ENCODE data around the gene SLC24A3. TPM values are rescaled to one million over a fixed set of nuclear protein-coding genes. Genes with fewer than 3 reads are reported as not detected.

SLC24A3 gene
- total RNA-seq, 1 donor from 2014 or later = 0.21 TPM

DNA sequence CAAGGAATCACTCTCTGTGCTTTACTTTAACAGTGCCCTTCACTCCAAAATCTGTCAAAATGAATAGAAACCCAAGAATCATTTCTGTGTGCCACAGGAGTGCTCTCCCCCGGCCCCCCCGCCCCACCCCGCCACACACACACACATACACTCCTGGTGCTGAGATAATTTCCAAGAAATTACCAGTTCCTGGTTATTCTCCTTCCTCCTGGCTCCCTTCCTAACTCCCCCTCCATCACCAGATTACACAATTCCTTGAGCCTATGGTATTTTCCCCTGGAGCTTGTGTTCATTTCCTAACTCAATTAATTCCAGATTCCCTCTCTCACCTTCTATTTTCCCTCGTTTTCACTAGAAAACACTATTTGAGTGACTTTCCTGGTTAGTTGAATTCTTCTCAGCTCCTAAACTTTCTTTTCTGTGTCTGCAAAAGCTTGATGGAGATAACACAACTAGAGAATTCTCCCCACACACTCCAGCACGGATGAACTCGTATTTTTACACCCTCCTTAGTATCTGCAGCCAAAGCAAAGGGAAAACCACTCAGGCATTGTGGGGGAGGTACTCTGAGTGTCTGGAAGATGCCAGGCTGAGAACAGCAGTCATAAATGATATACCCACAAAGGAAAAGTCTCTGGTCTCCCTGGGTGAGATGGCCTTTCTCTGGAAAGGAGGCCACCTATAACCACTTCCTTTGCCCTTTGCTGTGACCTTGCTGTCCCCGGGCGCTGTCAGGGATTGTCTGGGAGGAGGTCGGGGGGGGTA lies 1.9 kb upstream of the SLC24A3 start:
- Histone ChIP-seq H3K4me3 (no peak overlapping the region), H3K4me2 (no peak overlapping the region), H2AFZ (replicated peaks) (no peak overlapping the region), H3K27ac (no peak overlapping the region), H3K27me3 (peaks cover 57% of the 10 kb centered on the region), H3F3A (ENCODE audit: low read depth) (no peaks in the 10 kb centered on the region), H3K4me1 (no peaks in the 10 kb centered on the region), H3K9me3 (ENCODE audit: low read depth) (no peaks in the 10 kb centered on the region), H4K20me1 (ENCODE audit: low read depth) (no peaks in the 10 kb centered on the region), H3K79me2 (ENCODE audit: low read depth) (no peaks in the 10 kb centered on the region), H3K9ac (no peak overlapping the region), H3K36me3 (no peaks in the 10 kb centered on the region)
- Mint-ChIP-seq H3K27me3 (ENCODE audit: insufficient read depth, low read depth) (peaks cover 20% of the 10 kb centered on the region), H3K4me1 (no peaks in the 10 kb centered on the region), H3K4me3 (no peak overlapping the region), H3K27ac (no peak overlapping the region), H3K9me3 (no peaks in the 10 kb centered on the region), H3K36me3 (no peaks in the 10 kb centered on the region)
- DNase-seq (ENCODE audit: low spot score) = no peak
- TF ChIP-seq EZH2phosphoT487 (IDR thresholded peaks at IDR 0.05) (no peak), EZH2 (IDR thresholded peaks at IDR 0.05) (no peak)
- TF ChIP-seq, protein P1, sequence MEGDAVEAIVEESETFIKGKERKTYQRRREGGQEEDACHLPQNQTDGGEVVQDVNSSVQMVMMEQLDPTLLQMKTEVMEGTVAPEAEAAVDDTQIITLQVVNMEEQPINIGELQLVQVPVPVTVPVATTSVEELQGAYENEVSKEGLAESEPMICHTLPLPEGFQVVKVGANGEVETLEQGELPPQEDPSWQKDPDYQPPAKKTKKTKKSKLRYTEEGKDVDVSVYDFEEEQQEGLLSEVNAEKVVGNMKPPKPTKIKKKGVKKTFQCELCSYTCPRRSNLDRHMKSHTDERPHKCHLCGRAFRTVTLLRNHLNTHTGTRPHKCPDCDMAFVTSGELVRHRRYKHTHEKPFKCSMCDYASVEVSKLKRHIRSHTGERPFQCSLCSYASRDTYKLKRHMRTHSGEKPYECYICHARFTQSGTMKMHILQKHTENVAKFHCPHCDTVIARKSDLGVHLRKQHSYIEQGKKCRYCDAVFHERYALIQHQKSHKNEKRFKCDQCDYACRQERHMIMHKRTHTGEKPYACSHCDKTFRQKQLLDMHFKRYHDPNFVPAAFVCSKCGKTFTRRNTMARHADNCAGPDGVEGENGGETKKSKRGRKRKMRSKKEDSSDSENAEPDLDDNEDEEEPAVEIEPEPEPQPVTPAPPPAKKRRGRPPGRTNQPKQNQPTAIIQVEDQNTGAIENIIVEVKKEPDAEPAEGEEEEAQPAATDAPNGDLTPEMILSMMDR (IDR thresholded peaks at IDR 0.05) = no peak

- TF ChIP-seq EZH2 (IDR thresholded peaks at IDR 0.05) (no peak), EZH2phosphoT487 (IDR thresholded peaks at IDR 0.05) (no peak)
- TF ChIP-seq, protein P1 (IDR thresholded peaks at IDR 0.05) = no peak
- H3K27ac Mint-ChIP-seq = peak overlapping the region; percentile 82
- peak overlapping the region; percentile 65 for H3K4me3 ChIP-seq
- no peaks in the 10 kb centered on the region for H4K20me1 ChIP-seq (ENCODE audit: low read depth)
- no peaks in the 10 kb centered on the region for H3K4me1 Mint-ChIP-seq
- no peaks in the 10 kb centered on the region for H3K9me3 ChIP-seq (ENCODE audit: low read depth)
- H3K27me3 ChIP-seq = peaks cover 60% of the 10 kb centered on the region
- no peak overlapping the region for H3K9ac ChIP-seq
- no peaks in the 10 kb centered on the region for H3K9me3 Mint-ChIP-seq
- peak overlapping the region; percentile 89 for H2AFZ ChIP-seq (replicated peaks)
- H3F3A ChIP-seq (ENCODE audit: low read depth) = no peaks in the 10 kb centered on the region
- peak overlapping the region; percentile 82 for H3K4me3 Mint-ChIP-seq
- DNase-seq (ENCODE audit: low spot score) = no peak
- no peak overlapping the region for H3K4me2 ChIP-seq
- H3K27ac ChIP-seq = no peak overlapping the region
- no peaks in the 10 kb centered on the region for H3K79me2 ChIP-seq (ENCODE audit: low read depth)
- no peaks in the 10 kb centered on the region for H3K36me3 ChIP-seq
- H3K27me3 Mint-ChIP-seq (ENCODE audit: insufficient read depth, low read depth) = peaks cover 20% of the 10 kb centered on the region
- H3K36me3 Mint-ChIP-seq = no peaks in the 10 kb centered on the region
- H3K4me1 ChIP-seq = no peaks in the 10 kb centered on the region
These were observed 1.2 kb upstream of the SLC24A3 start for GRCh38 chr20:19211252-19211651.

DNA sequence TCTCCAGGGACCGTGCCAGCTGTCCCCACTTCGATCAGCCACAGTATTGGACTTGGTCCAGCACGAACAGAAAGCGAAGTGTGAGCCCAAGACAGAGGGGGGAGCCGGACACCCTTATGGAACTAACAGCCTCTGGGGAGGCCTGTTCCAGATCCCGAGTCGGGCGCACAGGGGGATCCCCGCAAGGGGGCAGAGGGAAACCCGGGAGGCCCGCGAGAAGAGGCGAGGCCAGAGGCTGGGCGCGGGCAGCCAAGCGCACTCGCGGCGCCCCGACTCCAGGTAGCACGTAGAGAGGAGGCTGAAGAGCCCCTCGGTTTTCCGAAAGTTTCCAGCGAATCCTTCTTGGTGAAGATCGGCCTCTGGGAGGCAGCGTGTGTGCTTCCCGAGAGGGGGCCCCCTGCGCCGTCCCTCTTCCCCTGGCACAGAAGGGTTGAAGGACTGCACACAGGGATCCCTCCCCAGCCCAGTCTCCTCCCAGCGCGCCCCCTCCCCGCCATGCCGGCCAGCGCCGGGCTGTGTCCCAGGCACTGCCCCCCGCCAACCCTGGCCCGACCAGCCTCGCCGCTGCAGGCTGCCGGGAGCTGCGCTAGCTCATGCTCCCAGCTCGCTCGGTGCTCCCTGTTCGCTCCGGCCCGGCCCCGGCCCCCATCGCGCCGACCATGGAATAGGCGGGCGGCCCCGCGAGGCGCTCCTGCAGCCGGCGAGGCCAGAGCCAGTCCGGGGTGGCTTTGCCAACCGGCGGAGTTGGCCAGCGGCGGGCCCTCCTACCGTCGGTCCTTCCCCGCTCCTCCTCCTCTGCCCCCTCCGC lies 577 bp upstream of the SLC24A3 start:
- Histone ChIP-seq H3K4me3 (peak overlapping the region; percentile 65), H3K9me3 (ENCODE audit: low read depth) (no peaks in the 10 kb centered on the region), H3K27me3 (peaks cover 60% of the 10 kb centered on the region), H3K4me2 (peak overlapping the region; percentile 90), H3K79me2 (ENCODE audit: low read depth) (no peaks in the 10 kb centered on the region), H3F3A (ENCODE audit: low read depth) (no peaks in the 10 kb centered on the region), H2AFZ (replicated peaks) (peak overlapping the region; percentile 89), H3K27ac (no peak overlapping the region), H3K4me1 (no peaks in the 10 kb centered on the region), H3K9ac (no peak overlapping the region), H3K36me3 (no peaks in the 10 kb centered on the region), H4K20me1 (ENCODE audit: low read depth) (no peaks in the 10 kb centered on the region)
- Mint-ChIP-seq H3K27me3 (ENCODE audit: insufficient read depth, low read depth) (peaks cover 23% of the 10 kb centered on the region), H3K4me1 (no peaks in the 10 kb centered on the region), H3K4me3 (peak overlapping the region; percentile 82), H3K27ac (no peak overlapping the region), H3K9me3 (no peaks in the 10 kb centered on the region), H3K36me3 (no peaks in the 10 kb centered on the region)
- TF ChIP-seq, protein P1 (IDR thresholded peaks at IDR 0.05) = no peak
- TF ChIP-seq EZH2phosphoT487 (IDR thresholded peaks at IDR 0.05) (no peak), EZH2 (IDR thresholded peaks at IDR 0.05) (peak; percentile 52)
- peak; percentile 66 for DNase-seq (ENCODE audit: low spot score)
